ENCODE measurements around the gene CDH13.

CDH13 gene

DNA sequence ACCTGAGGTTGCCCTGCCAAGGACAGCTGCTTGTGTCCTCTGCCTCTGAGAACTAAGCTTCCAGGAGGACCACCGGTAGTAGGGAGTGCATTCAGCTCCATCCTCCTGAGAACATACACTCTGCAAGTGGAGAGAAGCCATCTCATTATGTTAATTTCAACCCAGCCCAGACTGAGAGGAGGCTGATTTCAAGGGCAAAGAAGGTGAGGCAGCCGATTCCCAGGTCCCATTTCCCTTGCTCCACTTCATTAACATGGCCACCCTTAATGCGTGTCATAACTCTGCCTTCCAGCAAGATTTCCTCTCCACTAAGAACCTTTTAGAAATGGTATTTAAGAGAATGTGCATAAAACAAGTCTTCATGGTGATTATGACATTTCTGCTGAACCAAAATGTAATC, 72.5 kb downstream of the CDH13 start:
- DNase-seq (ENCODE audit: low spot score), result no peak

- no peak for DNase-seq (ENCODE audit: low spot score)
Measured at GRCh38 chr16:82699711-82700495, 73.1 kb downstream of the CDH13 start.

GRCh38 chr16:82700541-82701235, 73.9 kb downstream of the CDH13 start:
- DNase-seq (ENCODE audit: low spot score), result no peak

GRCh38 chr16:82701442-82701955, 74.7 kb downstream of the CDH13 start:
- no peak for DNase-seq (ENCODE audit: low spot score)

DNA sequence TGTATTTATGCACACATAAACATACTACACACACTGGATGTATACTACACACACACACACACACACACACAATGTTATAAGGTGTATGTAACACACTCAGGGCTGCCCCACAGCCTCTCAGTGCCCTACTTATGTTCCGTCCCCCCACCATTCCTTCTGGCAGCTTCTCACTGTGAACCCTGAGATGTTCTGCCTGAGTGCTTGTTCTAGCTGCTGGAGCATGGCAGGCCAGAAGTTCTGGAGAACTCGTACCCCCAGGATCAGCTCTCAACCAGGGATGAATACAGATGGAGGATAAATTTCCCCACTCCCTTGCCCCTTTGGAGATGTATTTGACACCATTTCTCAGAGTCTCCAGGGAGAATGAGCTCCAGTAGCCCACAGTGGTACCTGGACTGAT, 76.4 kb downstream of the CDH13 start:
- DNase-seq (ENCODE audit: low spot score), result no peak

- DNase-seq (ENCODE audit: low spot score), result no peak
Measured at GRCh38 chr16:82703871-82704768, 77.4 kb downstream of the CDH13 start.

- DNase-seq (ENCODE audit: low spot score), result no peak
Measured at GRCh38 chr16:82709987-82710386, 83.2 kb downstream of the CDH13 start.

DNA sequence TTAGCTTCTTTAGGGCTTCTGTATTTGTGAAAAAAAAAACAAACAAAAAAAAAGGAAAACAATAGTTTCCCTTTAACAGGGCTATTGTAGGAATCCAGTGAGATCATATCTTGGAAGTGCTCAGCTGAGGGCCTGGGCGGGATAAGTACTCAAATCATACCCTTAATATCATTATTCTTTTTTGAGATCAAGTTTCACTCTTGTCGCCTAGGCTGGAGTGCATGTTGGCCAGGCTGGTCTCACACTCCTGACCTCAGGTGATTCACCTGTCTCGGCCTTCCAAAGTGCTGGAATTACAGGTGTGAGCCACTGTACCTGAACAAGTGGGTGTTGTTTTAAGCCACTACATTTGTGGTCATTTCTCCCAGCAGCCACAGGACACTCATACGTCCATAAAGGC, 87.0 kb downstream of the CDH13 start:
- DNase-seq (ENCODE audit: low spot score), result no peak

- no peak for DNase-seq (ENCODE audit: low spot score)
Measured at GRCh38 chr16:82715160-82715559, 88.4 kb downstream of the CDH13 start.

DNA sequence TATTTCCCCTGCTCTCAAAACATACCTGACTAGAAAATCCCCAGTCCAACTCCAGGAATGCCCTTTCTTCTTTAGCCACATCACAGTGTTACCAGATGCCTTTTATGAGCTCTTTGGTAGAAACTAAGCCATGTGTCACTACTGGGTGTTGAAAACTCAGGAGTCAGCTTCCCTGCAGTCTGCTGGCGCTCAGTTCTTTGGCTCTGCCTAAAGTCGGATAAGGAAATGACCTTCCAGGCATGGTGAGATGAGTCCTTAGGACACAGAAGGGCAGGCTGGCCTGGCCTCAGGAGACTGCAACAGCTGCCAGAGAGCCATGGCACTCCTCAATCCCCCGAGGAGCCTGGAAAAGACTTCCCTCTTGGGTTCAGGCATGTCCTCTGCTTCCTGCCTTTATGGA, 89.1 kb downstream of the CDH13 start:
- DNase-seq (ENCODE audit: low spot score), result no peak

DNA sequence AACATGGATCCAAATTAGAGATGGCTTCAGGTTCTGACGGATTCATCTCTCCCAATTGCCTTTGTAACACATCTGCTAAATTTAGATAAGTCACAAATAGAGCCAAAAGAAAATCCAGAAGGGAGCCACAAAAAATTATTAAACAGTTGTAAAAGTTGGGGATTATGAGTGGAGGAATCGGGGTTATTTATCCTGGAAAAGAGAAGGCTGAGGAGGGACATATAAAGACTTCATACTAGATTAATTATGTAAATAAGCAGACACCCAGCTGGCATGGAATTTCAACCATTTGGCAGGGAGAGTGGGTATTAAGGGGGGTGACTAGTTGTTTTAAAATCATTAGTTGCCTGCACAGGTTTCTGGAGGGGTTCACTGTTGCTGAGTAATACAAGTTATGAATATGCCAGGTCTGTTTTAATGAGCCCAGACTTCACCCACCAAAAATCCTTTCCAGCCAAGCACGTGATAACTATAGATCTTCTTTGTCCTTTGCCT, 89.6 kb downstream of the CDH13 start:
- no peak for DNase-seq (ENCODE audit: low spot score)

- DNase-seq (ENCODE audit: low spot score), result no peak
Measured at GRCh38 chr16:82720414-82720813, 93.6 kb downstream of the CDH13 start.

DNA sequence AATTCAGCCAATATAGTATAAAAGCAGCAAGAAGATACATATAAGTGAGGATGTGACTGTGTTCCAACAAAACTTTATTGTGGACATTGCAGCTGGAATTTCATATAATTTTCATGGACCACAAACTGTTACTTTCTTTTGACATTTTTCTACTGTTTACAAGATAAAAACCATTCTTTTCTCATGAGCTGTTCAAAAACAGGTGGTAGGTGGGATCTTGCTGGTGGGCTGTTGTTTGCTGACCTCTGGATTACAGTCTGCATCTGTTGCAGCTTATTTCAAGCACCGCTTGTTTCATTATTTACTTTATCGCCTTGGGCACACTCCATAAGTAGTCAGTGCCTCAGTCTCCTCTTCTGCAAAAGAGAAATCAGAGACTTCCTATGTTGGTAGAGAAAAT, 99.5 kb downstream of the CDH13 start:
- no peak for DNase-seq (ENCODE audit: low spot score)

DNA sequence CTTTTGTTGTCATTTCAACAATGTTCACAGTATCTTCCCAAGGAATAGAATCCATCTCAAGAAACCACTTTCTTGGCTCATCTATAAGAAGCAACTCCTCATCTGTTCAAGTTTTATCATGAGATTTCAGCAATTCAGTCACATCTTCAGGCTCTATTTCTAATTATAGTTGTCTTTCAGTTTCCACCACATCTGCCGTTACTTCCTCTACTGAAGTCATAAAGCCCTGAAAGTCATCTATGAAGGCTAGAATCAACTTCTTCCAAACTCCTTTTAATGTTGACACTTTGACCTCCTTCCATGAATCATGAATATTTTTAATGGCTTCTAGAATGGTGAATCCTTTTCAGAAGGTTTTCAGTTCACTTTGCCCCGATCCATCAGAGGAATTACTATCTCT, 102.1 kb downstream of the CDH13 start:
- no peak for DNase-seq (ENCODE audit: low spot score)

- no peak for DNase-seq (ENCODE audit: low spot score)
Measured at GRCh38 chr16:82730901-82731300, 104.1 kb downstream of the CDH13 start.

- DNase-seq (ENCODE audit: low spot score), result no peak
Measured at GRCh38 chr16:82732461-82732860, 105.7 kb downstream of the CDH13 start.

DNA sequence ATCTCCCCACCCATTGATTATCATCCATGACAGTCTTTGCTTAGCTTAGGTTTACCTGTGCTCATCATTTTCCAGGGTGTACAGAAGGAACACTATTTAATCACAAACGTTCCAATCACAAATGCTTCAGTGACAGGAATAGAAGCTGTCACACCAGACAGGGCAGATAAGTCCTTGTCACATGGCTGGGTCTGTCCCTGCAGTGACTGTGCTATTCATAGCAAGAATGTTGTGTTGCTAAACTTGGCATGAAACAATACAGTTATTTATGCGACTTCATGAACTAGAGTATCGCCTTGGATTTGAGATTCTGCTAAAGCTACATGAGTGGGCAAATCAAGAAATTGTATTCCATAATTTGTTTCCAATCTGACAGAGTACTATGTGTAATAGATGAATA, 108.4 kb downstream of the CDH13 start:
- no peak for DNase-seq (ENCODE audit: low spot score)

GRCh38 chr16:82735673-82736091, 108.9 kb downstream of the CDH13 start:
- DNase-seq (ENCODE audit: low spot score), result no peak

GRCh38 chr16:82736224-82736623, 109.5 kb downstream of the CDH13 start:
- DNase-seq (ENCODE audit: low spot score), result no peak

- DNase-seq (ENCODE audit: low spot score), result no peak
Measured at GRCh38 chr16:82738699-82739098, 111.9 kb downstream of the CDH13 start.

GRCh38 chr16:82741073-82741615, 114.4 kb downstream of the CDH13 start:
- no peak for DNase-seq (ENCODE audit: low spot score)

DNA sequence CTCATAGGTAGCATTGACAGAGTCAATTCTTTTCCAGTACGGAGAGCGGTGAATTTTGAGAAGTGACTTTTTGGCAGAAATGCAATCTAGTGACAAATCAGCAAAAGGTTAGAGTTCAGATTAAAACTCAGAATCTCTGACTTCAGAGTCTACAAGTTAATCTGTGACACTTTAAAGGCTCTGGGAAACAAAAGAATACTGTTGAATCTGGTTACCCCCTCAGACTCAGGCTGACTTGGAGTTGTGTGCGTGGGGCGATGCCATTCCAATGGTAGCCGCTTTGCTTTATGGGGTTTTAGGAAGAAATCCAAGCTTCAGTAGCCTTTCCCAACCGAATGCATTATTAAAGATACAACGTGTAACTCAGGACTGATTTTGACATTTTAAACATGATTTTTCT, 118.2 kb downstream of the CDH13 start:
- no peak for DNase-seq (ENCODE audit: low spot score)
